Parathyroid adenoma (tissue), 2 donors: ENCODE data around the gene GGA1.
A peak's percentile ranks its signal among the peaks of the same experiment; 100 is the strongest.

ENCODE experiments used
- H2AFZ ChIP-seq: fragments of 300-600 bp; sonication (generic); one replicate; pipeline ENCODE4 v1.7.0; 2017; ENCODE audit warnings: antibody characterized with exemption, mild to moderate bottlenecking
- H3K27ac ChIP-seq: fragments of 300-600 bp; sonication (generic); one replicate; pipeline ENCODE4 v1.7.0; 2017
- H3K27me3 ChIP-seq: fragments of 300-600 bp; sonication (generic); one replicate; pipeline ENCODE4 v1.7.0; 2017; ENCODE audit warnings: low read length; ENCODE audit not compliant: control insufficient read depth, insufficient read depth
- H3K36me3 ChIP-seq: fragments of 300-600 bp; sonication (generic); one replicate; pipeline ENCODE4 v1.7.0; 2017; ENCODE audit warnings: low read length; ENCODE audit not compliant: control insufficient read depth, insufficient read depth
- H3K4me1 ChIP-seq: fragments of 300-600 bp; sonication (generic); one replicate; pipeline ENCODE4 v1.7.0; 2017; ENCODE audit warnings: control low read depth
- H3K4me2 ChIP-seq: fragments of 300-600 bp; sonication (generic); one replicate; pipeline ENCODE4 v1.7.0; 2017; ENCODE audit warnings: low read length
- H3K4me3 ChIP-seq: fragments of 300-600 bp; sonication (generic); one replicate; pipeline ENCODE4 v1.7.0; 2017; ENCODE audit warnings: low read depth, low read length
- H3K79me2 ChIP-seq: fragments of 300-600 bp; sonication (generic); one replicate; pipeline ENCODE4 v1.7.0; 2017; ENCODE audit warnings: control low read depth
- H3K9ac ChIP-seq: fragments of 300-600 bp; sonication (generic); one replicate; pipeline ENCODE4 v1.7.0; 2017; ENCODE audit warnings: mild to moderate bottlenecking
- H3K9me3 ChIP-seq: fragments of 300-600 bp; sonication (generic); one replicate; pipeline ENCODE4 v1.7.0; 2017; ENCODE audit warnings: low read length; ENCODE audit not compliant: control insufficient read depth
- TF ChIP-seq, protein P1 (sequence below): fragments of 300-600 bp; sonication (generic); IDR thresholded peaks from one replicate; pipeline ENCODE4 v1.7.0; 2017; ENCODE audit warnings: antibody characterized with exemption, mild to moderate bottlenecking
- donor health status: primary hyperparathyroidism.

Gene GGA1

DNA sequence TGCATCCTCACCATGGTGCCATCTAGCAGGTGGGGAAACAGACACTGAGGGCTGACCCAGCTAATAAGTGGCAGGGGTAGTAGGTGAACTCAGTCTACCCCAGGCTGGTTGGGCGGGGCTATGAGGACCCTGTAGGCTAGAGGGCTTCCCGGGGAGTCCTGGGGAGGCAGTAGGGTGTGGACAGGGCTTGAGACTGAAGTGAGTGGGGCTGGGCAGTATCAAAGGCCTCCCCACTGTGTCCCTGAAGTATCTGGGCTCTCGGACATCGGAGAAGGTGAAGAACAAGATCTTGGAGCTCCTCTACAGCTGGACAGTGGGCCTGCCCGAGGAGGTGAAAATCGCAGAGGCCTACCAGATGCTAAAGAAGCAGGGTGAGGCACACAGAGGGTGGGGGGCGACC lies 11.4 kb downstream of the GGA1 start:
- TF ChIP-seq, protein P1, sequence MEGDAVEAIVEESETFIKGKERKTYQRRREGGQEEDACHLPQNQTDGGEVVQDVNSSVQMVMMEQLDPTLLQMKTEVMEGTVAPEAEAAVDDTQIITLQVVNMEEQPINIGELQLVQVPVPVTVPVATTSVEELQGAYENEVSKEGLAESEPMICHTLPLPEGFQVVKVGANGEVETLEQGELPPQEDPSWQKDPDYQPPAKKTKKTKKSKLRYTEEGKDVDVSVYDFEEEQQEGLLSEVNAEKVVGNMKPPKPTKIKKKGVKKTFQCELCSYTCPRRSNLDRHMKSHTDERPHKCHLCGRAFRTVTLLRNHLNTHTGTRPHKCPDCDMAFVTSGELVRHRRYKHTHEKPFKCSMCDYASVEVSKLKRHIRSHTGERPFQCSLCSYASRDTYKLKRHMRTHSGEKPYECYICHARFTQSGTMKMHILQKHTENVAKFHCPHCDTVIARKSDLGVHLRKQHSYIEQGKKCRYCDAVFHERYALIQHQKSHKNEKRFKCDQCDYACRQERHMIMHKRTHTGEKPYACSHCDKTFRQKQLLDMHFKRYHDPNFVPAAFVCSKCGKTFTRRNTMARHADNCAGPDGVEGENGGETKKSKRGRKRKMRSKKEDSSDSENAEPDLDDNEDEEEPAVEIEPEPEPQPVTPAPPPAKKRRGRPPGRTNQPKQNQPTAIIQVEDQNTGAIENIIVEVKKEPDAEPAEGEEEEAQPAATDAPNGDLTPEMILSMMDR = no peak
- Histone ChIP-seq H3K9ac (no peak overlapping the region), H3K36me3 (no peaks in the 10 kb centered on the region), H3K4me1 (peaks cover 4% of the 10 kb centered on the region), H3K27ac (no peak overlapping the region), H3K4me2 (no peak overlapping the region), H3K27me3 (no peaks in the 10 kb centered on the region), H3K79me2 (no peaks in the 10 kb centered on the region), H2AFZ (no peak overlapping the region), H3K4me3 (no peak overlapping the region), H3K9me3 (no peaks in the 10 kb centered on the region)

DNA sequence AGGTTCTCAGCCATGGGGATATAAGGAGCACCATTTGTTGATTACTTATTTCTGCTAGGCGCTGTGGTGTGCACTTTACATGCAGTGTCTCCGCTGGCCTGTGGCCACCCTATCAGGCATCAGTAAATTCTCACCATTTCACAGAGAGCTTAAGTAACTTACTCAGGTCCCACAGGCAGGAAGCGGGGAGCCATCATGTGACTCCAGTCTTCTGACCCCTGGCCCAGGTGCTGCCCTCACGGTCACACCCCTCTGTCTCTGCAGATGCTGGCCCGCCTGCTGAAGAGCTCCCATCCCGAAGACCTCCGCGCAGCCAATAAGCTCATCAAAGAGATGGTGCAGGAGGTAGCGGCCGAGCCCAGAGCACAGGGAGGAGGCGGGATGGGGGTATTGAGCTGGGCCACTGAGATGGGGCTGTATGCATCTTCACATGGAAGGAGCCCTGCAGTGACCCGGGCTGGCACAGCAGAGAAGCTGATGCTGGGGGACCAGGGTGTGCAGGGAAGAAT lies 12.8 kb downstream of the GGA1 start:
- no peaks in the 10 kb centered on the region for H3K27me3 ChIP-seq
- no peaks in the 10 kb centered on the region for H3K79me2 ChIP-seq
- TF ChIP-seq, protein P1 = no peak
- H3K27ac ChIP-seq = no peak overlapping the region
- H3K9me3 ChIP-seq = no peaks in the 10 kb centered on the region
- H3K4me2 ChIP-seq = no peak overlapping the region
- H3K4me3 ChIP-seq = no peak overlapping the region
- no peak overlapping the region for H2AFZ ChIP-seq
- peaks cover 4% of the 10 kb centered on the region for H3K4me1 ChIP-seq
- no peak overlapping the region for H3K9ac ChIP-seq
- H3K36me3 ChIP-seq = no peaks in the 10 kb centered on the region

DNA sequence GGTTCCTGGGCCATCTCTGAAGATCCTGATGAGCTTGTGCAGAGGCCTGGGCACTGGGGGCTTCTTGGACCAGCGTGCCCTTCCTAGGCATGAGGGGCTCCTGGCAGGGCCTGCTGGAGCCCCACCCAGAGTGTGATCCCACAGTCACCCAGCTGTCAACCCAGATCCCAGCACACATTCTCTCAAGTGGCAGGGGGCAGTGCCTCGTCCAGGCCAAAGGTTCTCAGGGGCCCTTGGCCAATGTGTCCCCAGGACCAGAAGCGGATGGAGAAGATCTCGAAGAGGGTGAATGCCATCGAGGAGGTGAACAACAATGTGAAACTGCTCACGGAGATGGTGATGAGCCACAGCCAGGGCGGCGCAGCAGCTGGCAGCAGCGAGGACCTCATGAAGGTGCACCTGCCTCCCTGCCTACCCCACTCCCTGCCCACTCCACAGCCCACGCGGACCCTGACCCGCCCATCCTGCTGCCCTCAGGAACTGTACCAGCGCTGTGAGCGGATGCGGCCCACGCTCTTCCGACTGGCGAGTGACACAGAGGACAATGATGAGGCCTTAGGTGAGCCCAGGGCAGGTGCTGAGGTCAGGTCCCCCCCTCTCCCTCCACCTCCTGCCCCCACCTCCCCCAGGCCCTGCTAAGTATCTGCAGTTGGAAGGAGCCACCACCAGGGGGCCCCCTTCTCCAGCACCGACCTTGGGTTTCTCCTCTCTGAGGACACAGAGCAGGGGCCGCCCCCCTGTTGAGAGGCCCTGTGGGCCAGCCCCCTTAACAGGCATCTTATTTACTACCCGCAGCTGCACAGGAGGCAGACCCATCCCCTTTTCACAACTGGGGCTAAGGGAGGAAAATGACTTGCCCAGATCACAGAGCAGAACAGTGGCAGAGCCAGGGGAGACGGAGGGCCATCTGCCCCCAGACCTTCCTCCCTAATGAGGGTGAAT lies 14.7 kb downstream of the GGA1 start:
- H3K27ac ChIP-seq = no peak overlapping the region
- no peak overlapping the region for H2AFZ ChIP-seq
- no peaks in the 10 kb centered on the region for H3K9me3 ChIP-seq
- TF ChIP-seq, protein P1 = peak; percentile 82
- peaks cover 4% of the 10 kb centered on the region for H3K4me1 ChIP-seq
- no peaks in the 10 kb centered on the region for H3K27me3 ChIP-seq
- no peak overlapping the region for H3K4me2 ChIP-seq
- H3K4me3 ChIP-seq = no peak overlapping the region
- no peaks in the 10 kb centered on the region for H3K79me2 ChIP-seq
- no peak overlapping the region for H3K9ac ChIP-seq
- no peaks in the 10 kb centered on the region for H3K36me3 ChIP-seq

DNA sequence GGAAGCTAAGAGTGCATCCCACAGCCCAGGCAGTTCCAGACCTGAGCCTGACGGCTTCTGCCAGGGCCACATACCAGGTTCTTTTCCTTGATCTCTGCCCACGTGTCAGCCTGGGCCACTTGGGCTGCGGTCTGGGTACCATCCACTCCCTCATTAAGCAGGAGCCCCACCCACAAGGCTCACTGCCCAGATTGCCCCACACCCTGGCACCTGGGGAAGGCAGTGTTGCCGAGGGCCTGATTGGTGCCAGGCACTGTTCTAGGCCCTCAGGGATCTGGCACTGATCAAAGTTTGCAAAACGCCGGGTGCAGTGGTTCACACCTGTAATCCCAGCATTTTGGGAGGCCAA lies 15.4 kb downstream of the GGA1 start:
- Histone ChIP-seq H3K27ac (no peak overlapping the region), H3K27me3 (no peaks in the 10 kb centered on the region), H3K4me1 (peaks cover 4% of the 10 kb centered on the region), H3K4me3 (no peak overlapping the region), H3K4me2 (no peak overlapping the region), H2AFZ (no peak overlapping the region), H3K36me3 (no peaks in the 10 kb centered on the region), H3K9ac (no peak overlapping the region), H3K9me3 (no peaks in the 10 kb centered on the region), H3K79me2 (no peaks in the 10 kb centered on the region)
- TF ChIP-seq, protein P1 = no peak

DNA sequence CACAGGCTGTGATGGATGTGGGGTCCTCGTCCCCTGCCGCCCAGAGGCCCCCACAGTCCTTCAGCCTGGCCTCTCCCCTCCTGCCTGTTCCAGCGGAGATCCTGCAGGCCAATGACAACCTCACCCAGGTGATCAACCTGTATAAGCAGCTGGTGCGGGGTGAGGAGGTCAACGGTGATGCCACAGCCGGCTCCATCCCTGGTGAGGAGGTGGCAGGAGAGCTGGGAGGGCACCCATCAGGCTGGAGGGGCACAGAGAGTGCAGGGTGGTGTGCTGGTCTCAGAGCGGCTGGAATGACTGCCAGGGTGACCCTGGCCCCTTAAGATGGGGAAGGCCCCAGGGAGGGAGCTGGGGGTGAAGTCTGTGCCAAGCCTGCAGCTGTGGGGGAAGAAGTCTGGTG lies 16.2 kb downstream of the GGA1 start:
- peaks cover 4% of the 10 kb centered on the region for H3K4me1 ChIP-seq
- no peaks in the 10 kb centered on the region for H3K36me3 ChIP-seq
- H3K27me3 ChIP-seq = no peaks in the 10 kb centered on the region
- no peaks in the 10 kb centered on the region for H3K9me3 ChIP-seq
- H3K4me2 ChIP-seq = no peak overlapping the region
- TF ChIP-seq, protein P1 = no peak
- H3K27ac ChIP-seq = no peak overlapping the region
- H3K9ac ChIP-seq = no peak overlapping the region
- no peaks in the 10 kb centered on the region for H3K79me2 ChIP-seq
- no peak overlapping the region for H2AFZ ChIP-seq
- no peak overlapping the region for H3K4me3 ChIP-seq
